ENCODE data around the gene DAB2IP. TPM values are rescaled to one million over a fixed set of nuclear protein-coding genes. Genes with fewer than 3 reads are reported as not detected.

Gene DAB2IP
- total and polyA plus RNA-seq, 2 donors from 2014 or later: 33.8 to 105 TPM

DNA sequence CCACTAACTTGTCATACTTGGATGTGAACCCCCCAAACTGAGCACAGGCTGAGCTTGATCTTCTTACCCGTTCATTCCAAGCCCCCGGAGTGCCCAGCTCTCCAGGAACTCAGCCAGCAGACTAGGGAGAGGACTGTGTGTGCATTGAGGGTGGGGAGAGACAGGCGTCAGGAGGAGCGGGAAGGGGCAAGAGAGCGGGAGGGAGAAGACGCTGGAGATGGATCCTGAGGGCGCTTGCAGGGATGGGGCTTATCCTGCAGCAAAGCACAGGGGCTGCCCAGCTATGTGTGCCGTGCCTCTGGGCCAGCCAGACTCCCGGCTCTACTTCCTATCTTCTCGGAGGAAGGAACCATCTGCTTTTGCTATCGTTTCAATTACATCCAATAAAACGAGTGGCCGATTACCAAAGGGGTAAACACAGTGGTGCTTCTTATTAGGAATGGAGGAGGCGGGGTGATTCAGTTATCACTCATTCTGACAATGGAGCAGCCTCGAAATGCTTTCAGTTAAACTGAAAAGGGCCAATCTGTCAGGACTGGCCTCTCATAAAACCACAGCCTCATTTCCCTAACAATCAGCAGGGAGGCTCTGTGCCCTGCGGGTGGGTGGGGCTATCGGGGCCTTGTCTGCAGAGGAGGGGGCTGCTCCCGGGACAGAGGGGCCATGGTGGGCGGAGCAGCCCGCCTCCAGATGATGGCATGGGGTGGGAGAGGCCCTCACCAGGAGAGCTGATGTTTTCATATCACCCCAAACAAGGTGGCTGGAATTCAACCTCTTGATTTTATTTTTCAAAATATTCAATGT lies 168.2 kb downstream of the DAB2IP start:
- no peaks in the 10 kb centered on the region for H3K4me1 ChIP-seq (ENCODE audit: control insufficient read depth in 2 of 3, insufficient read depth in 2 of 3, low read depth in 1 of 3, low read length in 3 of 3)
- H3K9ac ChIP-seq (ENCODE audit: low read length in 3 of 3): no peak overlapping the region
- intact Hi-C loops (cut with DNase I): no loop called here
- H3K27me3 ChIP-seq (ENCODE audit: control insufficient read depth, insufficient read depth, low read length): no peaks in the 10 kb centered on the region
- no peak for FAIRE-seq
- H3K9me3 ChIP-seq (ENCODE audit: control insufficient read depth in 2 of 3, insufficient read depth in 1 of 3, low read length in 3 of 3): no peaks in the 10 kb centered on the region
- peak in 2 of 5 donors; percentile 27 to 42 for DNase-seq
- H3K4me3 ChIP-seq (ENCODE audit: low read length in 3 of 3): no peak overlapping the region
- TF ChIP-seq, protein P1, sequence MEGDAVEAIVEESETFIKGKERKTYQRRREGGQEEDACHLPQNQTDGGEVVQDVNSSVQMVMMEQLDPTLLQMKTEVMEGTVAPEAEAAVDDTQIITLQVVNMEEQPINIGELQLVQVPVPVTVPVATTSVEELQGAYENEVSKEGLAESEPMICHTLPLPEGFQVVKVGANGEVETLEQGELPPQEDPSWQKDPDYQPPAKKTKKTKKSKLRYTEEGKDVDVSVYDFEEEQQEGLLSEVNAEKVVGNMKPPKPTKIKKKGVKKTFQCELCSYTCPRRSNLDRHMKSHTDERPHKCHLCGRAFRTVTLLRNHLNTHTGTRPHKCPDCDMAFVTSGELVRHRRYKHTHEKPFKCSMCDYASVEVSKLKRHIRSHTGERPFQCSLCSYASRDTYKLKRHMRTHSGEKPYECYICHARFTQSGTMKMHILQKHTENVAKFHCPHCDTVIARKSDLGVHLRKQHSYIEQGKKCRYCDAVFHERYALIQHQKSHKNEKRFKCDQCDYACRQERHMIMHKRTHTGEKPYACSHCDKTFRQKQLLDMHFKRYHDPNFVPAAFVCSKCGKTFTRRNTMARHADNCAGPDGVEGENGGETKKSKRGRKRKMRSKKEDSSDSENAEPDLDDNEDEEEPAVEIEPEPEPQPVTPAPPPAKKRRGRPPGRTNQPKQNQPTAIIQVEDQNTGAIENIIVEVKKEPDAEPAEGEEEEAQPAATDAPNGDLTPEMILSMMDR (IDR thresholded peaks at IDR 0.05; ENCODE audit: borderline replicate concordance, extremely low read depth, insufficient read depth): no peak
- H3K27ac ChIP-seq (ENCODE audit: low read depth in 2 of 2, low read length in 2 of 2): no peak overlapping the region
- no peaks in the 10 kb centered on the region for H3K36me3 ChIP-seq (ENCODE audit: control insufficient read depth in 2 of 3, insufficient read depth in 3 of 3, low read length in 3 of 3)

DNA sequence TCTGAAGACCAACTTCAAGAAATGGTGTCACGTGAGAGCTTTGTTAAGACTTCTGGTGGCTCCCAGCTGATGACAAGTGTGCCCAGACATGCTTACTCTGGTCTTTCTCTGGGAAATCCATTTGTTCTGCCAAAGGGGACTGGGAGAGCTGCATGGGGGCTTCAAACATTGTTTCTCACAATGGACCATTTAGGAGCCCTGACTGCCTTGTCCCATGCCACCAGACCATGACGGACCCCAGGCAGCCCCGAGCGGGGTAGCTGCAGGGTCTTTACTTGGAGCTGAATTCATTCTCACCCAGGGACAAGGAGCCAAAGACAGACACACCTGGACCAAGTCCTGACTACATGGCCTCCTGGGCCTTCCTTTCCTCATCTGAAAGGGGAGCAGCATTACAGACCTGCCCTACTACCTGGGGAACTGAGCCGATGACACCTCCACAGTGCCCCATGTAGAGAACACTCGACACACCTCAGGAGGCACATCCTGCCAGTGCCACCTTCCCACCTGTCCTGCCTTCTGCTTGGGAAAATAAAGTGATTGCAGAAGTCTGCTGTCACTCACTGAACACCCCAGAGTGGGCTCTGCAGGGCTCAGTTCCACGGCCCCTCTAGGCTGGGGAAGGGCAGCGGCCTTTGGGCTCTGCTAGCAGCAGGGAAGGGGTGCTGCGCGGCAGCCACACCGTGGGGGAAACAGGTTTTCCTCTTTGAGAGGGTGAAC lies 169.0 kb downstream of the DAB2IP start:
- intact Hi-C loops (cut with DNase I): no loop called here
- no peaks in the 10 kb centered on the region for H3K4me1 ChIP-seq (ENCODE audit: control insufficient read depth in 2 of 3, insufficient read depth in 2 of 3, low read depth in 1 of 3, low read length in 3 of 3)

DNA sequence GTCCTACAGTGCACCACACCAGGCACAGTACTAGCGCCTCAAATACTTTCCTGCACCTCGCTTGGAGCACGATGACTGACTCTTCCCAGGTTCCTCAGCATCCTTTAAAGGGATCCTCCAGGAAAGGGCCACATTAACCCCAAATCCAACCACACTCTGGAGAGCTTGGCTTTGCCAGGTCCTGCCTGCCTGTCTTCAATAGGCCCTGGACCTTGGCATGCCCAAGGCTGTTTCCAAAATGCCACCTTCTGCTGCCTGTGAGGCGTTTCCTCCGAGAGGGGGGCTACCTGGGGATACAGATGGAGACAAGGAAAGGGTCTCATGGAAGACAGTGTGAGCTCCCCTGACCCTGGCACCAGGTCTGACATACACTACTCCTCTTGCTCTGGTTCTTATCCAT lies 169.9 kb downstream of the DAB2IP start:
- no peaks in the 10 kb centered on the region for H3K27me3 ChIP-seq (ENCODE audit: control insufficient read depth, insufficient read depth, low read length)
- TF ChIP-seq, protein P1 (IDR thresholded peaks at IDR 0.05; ENCODE audit: borderline replicate concordance, extremely low read depth, insufficient read depth): no peak
- H3K36me3 ChIP-seq (ENCODE audit: control insufficient read depth in 2 of 3, insufficient read depth in 3 of 3, low read length in 3 of 3): no peaks in the 10 kb centered on the region
- DNase-seq (no peak), FAIRE-seq (no peak)
- no peak overlapping the region for H3K9ac ChIP-seq (ENCODE audit: low read length in 3 of 3)
- H3K4me3 ChIP-seq (ENCODE audit: low read length in 3 of 3): no peak overlapping the region
- no peak overlapping the region for H3K27ac ChIP-seq (ENCODE audit: low read depth in 2 of 2, low read length in 2 of 2)
- H3K9me3 ChIP-seq (ENCODE audit: control insufficient read depth in 2 of 3, insufficient read depth in 1 of 3, low read length in 3 of 3): no peaks in the 10 kb centered on the region
- no peaks in the 10 kb centered on the region for H3K4me1 ChIP-seq (ENCODE audit: control insufficient read depth in 2 of 3, insufficient read depth in 2 of 3, low read depth in 1 of 3, low read length in 3 of 3)
- intact Hi-C loops (cut with DNase I): no loop called here

More for the DNA sequence above, 169.0 kb downstream of the DAB2IP start:
- Histone ChIP-seq H3K27me3 (ENCODE audit: control insufficient read depth, insufficient read depth, low read length) (no peaks in the 10 kb centered on the region), H3K9me3 (ENCODE audit: control insufficient read depth in 2 of 3, insufficient read depth in 1 of 3, low read length in 3 of 3) (no peaks in the 10 kb centered on the region), H3K9ac (ENCODE audit: low read length in 3 of 3) (no peak overlapping the region), H3K4me3 (ENCODE audit: low read length in 3 of 3) (no peak overlapping the region), H3K27ac (ENCODE audit: low read depth in 2 of 2, low read length in 2 of 2) (no peak overlapping the region), H3K36me3 (ENCODE audit: control insufficient read depth in 2 of 3, insufficient read depth in 3 of 3, low read length in 3 of 3) (no peaks in the 10 kb centered on the region)
- no peak for DNase-seq
- TF ChIP-seq, protein P1 (IDR thresholded peaks at IDR 0.05; ENCODE audit: borderline replicate concordance, extremely low read depth, insufficient read depth): no peak
- FAIRE-seq: no peak

All from kidney (tissue), 14 donors.